Activated CD8-positive, alpha-beta memory T cell treated with anti-CD3 and anti-CD28 coated beads, Interleukin-2, amount 50 U/mL, for 48 hours (primary cell): Measurements from ENCODE around the gene RNGTT.

Source experiments
- DNase-seq: peaks from one replicate; pipeline ENCODE4 v3.0.0-alpha.2; 2020

Gene RNGTT

DNA sequence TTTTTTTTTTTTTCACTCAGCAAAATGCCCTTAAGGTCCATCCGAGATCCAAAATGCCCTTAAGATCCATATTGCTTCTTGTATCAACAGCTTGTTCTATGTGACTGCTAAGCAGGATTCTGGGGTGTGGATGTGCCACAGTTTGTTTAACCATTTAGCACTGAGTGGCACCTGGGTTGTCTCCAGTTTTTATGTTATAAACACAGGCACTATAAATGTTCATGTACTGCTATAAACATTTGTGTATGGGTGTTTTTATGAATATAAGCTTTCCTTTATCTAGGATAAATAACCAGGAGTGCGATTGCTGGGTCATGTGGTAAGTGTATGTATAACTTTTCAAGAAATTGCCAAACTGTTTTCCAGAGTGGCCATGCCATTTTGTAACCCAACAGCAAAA, 386.0 kb downstream of the RNGTT start:
- no peak for DNase-seq

DNA sequence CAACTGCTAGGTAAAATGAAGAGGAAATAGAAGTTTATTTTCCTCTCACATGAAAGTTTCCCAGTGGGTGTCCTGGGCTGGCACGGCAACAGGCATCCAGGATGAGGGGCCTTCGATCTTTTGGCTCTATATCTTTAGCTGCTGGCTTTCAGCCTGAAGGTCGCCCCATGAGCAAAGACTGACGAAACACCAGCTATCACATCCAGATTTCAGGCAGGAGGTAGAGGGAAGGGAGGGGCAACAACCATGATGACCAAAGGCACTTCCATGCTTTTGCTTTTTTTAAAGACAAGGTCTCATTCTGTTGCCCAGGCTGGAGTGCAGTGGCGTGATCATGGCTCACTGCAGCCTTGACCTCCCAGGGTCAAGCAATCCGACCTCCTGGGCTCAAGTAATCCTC, 387.9 kb downstream of the RNGTT start:
- no peak for DNase-seq

DNA sequence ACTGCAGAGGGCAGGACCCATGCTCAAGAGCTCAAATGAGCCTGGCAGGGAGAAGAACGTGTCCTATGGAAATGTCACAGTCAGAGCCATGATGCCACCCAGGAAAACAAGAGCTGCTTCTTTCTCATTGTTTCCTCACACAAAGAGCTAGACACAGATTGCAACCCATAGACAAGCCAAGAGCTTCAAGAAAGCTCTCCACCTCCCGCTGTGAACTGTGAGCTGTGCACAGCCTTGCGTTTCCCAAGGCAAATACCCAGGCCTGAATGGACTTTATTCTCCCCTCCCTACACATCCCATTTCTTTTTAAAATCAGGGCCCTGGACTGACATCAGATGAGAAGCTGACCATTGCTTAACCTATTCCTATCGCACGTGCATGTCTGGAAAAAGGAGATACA, 388.8 kb downstream of the RNGTT start:
- DNase-seq: no peak

DNA sequence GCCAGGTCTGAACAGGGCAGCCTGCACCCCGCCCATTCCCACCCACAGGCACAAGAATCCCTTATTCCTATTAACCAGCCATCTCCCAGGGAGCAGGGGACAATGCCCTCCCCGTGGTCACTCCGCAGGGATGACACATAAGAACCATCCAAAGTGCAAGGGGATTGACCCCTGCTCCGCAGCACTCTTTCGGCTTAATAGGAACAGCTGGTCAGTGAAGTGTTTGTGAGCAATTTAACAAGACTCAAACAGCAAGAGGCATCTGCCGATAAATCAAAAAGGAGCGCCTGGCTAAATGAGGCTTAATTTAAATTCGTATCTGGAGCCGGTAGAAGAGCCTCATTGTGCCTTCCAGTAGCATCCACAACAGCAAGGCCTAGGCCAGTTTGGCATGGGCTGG, 389.4 kb downstream of the RNGTT start:
- no peak for DNase-seq

DNA sequence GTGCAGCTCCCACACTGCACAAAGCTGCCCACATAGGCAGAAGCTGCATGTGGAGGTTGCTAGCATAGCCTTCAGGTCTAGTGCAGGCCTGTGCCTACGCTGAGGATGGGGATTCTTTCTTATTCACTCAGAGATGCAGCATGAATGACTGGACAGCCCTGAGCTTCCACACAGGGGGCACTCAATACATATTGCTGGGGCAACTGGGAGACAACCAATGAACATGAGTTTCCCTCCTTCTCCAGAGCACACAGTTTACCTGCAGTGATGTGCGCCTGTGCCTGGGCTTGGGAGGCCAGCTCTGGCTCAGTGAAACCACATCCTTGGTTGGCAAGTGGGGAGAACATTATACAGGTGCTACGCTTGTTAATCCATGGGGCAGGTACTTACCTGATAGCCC, 389.9 kb downstream of the RNGTT start:
- DNase-seq: no peak

DNA sequence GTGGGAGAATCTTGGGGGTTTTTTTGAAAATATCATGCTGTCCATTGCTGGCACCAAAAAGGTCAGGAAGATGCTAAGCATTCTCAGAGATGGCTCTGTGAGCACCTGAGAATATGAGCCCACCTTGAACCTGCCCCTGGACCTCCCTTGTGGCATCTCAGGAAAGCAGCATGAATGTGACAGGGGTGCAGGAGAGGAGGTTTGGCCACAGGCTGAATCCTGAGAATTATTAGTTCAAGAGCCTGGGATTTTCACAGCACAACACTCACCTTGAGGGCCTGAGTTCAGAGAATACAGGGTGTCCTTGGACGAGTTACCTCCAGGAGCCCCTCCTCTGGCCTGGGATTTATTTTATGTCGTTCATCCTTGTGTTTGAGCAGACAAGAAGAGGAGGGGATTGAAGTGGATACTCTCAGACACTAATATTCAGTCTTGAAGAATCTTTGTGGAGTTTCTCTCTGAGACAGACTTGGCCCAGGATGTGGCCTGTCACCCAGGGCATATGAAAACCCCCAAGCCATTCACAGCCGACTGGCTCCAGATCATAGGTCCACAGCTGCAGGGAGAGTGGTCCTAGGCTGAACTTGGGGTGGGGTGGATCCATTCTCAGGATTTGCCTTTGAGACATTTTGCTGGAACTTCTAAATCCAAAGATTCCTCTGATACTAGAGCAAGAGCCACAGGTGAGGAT, 390.8 kb downstream of the RNGTT start:
- DNase-seq: no peak

DNA sequence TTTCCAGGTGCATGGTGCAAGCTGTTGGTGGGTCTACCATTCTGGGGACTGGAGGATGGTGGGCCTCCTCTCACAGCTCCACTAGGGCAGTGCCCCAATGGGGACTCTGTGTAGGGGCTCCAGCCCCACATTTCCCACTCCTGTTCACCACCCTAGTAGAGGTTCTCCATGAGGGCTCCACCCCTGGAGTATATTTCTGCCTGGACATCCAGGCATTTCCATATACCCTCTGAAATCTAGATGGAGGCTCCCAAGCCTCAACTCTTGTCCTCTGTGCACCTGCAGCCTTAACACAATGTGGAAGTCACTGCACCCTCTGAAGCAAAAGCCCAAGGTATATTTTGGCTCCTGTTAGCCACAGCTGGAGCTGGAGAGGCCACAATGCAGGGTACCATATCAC, 393.5 kb downstream of the RNGTT start:
- no peak for DNase-seq

DNA sequence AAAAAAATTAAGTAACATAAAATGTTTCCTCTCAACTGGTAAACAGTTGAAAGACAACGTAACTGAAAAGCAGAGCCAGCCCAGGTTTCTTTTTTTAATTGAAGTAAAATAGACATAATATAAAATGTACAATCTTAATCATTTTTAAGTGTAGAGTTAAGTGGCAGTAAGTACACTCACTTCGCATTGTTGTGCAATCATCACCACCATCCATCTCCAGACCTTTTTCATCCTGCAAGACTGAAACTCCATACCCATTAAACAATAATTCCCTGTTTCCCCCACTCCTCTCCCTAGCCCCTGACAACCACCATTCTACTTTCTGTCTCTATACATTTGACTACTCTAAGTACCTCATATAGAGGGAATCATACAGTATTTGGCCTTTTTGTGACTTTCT, 395.7 kb downstream of the RNGTT start:
- DNase-seq: no peak

DNA sequence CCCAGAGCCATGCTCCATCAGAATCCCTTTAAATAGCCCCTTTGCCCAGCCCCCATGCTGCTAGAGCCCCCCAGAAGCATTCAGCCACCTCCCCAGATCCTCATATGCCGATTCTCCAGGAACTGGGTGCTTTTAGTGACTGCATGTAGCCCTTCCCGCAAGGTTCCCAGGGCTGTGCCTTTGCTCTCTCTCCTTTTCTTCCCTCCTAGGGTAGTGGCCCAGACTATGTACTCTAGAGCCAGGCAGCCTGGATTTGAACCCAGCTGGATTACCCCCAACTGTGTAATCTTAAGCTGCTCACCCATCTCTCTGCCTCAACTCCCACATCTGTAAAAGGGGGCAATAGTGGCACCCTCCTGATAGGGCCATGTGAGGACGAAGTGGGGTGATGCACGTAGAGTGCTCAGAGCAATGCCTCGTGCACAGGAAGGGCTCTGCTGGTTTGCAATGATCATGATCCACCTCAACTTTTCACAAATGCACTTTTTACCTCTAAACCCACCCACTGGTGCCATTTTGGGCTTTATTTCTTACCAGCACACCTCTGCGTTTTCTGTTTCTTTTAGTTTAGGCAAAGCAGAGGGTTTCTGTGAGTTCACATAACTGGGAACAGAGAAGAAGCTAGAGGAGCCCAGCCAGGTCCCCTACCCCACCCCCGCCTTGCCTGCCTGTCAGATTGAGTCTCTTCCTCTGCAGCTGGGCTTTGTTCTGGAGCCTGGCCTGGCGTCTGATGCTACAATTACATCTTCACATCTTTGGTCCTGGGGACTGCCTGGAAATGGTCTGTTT, 396.5 kb downstream of the RNGTT start:
- no peak for DNase-seq

DNA sequence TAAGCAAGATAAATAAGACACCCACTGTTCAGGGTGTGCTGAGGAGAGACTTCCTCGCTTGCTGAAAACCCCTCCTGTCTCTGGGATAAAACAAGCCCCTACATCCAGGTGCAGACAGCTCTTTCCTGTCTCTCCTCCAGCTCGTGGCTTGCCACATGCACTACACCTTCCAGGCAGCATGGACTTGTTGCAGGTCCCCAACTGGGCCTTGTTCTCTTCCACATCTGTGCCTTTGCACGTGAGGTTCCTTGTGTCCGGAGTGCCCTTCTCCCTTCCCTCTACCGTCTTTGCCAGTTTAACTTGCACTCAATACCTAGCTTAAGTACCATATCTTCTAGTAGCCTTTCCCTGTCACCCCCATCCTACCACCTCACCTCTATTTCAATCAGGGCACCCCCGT, 397.6 kb downstream of the RNGTT start:
- DNase-seq: no peak

DNA sequence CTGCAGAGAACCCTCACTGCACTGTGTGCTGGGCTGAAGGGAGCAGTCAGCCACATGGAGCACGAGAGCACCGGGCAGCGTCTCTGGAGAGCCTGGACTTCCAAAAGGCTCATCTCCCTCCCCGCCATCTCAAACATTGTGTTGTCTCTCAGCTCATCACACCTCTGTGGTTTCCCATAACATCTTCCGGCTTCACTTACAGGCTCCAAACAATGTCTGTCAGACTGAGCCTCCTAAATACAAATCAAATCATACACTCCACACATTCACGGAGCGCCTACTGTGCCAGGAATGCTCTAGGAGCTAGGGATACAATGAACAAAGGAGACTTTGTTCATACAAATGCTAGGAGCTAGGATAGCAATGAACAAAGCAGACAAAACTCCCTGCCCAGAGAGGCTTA, 398.0 kb downstream of the RNGTT start:
- DNase-seq: no peak

DNA sequence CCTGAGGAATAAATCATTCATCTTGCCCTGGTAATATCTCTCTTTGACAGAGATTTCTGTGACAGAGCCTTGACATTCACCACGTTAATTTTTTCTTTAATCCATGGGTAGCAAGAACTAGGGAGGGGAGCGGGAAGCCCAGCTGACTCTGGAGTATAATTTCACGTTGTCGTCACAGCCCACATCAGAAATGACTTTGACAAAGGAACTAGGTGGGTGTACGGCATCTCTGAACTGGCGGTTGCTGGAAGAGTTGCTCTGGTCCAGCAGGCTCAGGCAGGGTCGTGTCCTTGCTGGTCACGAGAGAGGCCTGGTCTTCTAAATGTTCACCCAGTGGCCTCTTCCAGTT, 400.2 kb downstream of the RNGTT start:
- no peak for DNase-seq

DNA sequence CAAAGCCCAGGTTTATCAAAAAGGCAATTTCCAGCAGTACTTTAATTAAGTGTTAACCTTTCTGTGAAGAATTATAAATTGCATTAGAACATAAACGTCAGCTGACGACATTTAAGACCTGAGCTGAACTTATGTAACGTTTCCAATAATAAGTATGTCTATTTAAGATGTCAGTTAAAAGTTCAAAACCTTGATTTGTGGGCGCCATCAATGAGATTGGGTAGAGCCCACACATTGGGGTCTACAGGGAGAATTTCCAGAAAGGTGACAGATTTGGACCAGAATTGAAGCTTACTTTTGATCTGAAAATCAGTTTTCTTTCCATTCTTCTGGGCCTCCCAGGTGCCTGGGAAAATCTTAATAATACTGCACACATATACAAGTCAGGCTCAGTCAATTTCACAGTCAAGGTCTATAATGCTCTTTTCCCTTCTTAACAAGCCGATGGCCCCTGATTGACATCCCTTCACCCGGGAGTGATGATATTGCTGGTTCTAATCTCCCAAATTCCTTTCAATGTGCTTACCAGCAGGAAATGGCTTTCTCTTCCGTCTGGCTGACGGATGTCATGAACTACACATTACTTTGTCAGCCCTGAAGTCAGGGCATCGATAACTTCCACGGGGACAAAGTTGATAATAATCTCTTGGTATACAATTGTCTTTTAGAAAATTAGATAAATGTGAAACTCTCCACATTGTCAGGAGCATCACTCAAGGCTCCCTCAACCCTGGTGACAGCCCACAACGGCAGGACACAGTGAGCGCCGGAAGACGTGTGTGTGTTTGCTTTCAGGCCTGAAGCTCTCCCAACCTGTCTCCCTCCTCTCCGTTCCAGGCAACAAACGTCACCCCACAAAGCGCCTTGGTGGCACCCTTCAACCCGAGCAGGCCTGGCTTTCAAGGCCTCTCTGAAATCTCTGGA, 400.8 kb downstream of the RNGTT start:
- no peak for DNase-seq

DNA sequence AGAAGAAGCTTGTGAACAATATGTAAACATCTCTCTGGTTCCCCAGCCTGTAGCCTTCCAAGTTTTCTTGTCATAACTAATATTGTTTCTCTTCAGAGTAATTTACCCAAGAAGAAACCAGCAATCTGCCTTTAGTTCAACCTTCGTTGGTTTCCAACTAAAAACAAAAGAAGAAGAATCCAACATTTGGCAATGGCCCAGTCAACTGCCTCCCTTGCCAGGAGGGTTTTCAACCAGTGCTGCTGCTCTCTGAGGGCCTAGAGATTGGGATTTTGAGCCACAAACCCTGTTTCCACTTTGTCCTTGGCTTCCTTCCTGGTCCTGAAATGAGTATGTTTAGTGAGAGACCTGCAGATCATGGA, 401.5 kb downstream of the RNGTT start:
- DNase-seq: no peak

DNA sequence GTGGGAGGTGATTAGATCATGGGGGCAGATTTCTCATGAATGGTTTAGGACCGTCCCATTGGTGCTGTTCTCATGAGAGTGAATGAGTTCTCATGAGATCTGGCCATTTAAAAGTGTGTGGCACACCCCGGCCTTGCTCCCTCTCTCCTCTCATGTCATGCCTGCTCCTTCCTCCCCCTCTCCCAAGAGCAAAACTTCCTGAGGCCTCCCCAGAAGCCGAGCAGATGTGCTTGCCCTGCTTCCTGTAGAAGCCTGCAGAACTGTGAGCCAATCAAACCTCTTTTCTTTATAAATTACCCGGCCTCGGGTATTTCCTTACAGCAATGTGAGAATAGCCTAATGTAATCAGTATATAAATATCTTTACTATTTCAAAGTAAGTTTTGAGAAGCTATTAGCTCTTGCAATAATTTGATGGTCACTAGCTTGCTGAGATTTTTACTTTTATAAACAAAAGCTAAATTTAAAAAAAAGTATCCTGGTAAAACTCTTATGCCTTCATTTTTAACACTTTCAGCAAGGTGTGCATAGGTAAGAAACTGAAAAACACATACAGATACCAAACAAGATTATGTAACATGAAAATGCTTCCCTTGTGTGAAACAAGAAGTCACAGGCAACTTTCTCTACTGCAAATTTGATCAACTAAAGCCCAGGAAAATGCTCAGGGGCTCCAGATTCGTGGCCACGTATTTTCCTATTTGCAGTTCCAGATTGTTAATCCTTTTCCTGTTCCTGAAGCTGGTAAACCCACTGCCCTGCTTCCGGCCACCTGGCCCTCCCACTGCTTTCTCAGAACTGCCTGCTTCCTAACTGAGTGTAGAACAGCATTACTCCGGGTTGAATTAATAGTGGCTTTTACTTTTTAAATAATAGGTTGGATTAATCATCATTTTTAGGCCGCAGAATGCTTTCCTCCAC, 402.1 kb downstream of the RNGTT start:
- DNase-seq: no peak
